ENCODE data around the gene PRDM16. TPM values are rescaled to one million over a fixed set of nuclear protein-coding genes. Genes with fewer than 3 reads are reported as not detected.

PRDM16 gene
- total RNA-seq, 1 experiment from 2014 or later: 22.3 TPM

- intact Hi-C loops (cut with micrococcal nuclease; ENCODE audit: unreplicated experiment) (loop anchor here (10.0 kb wide), 1 partner anchor 562 kb away; no protein-coding TSS in a partner anchor), in situ Hi-C loops (cut with HindIII; ENCODE audit: low pct_unique_long_range_greater_than_20kb, low sequenced_read_pairs) (no loop called here)
- Histone ChIP-seq H3K27ac (ENCODE audit: low read length) (no peak overlapping the region), H3K4me1 (ENCODE audit: control insufficient read depth, insufficient read depth, low read length) (no peaks in the 10 kb centered on the region; the same call in none of the 2 replicates), H3K27me3 (ENCODE audit: control insufficient read depth, insufficient read depth, low read length) (no peaks in the 10 kb centered on the region), H3K9me3 (ENCODE audit: control insufficient read depth, insufficient read depth, low read depth, low read length) (no peaks in the 10 kb centered on the region), H3K36me3 (ENCODE audit: control insufficient read depth, insufficient read depth, low read length) (no peaks in the 10 kb centered on the region), H3K4me3 (ENCODE audit: low read depth in 2 of 2, low read length in 2 of 2) (no peak overlapping the region)
- DNase-seq (ENCODE audit: low read depth, low spot score) (no peak), ATAC-seq (no peak)
- ChIA-PET CTCF (no interaction called here), POLR2A (no interaction called here)
- no peak for TF ChIP-seq CTCF (IDR thresholded peaks at IDR 0.05)
- no peak for TF ChIP-seq SIN3A (IDR thresholded peaks at IDR 0.05; ENCODE audit: borderline replicate concordance, insufficient read depth, low read depth, low read length)
- TF ChIP-seq TCF7L2 (IDR thresholded peaks at IDR 0.05; ENCODE audit: low read depth, low read length): no peak
- TF ChIP-seq REST (IDR thresholded peaks at IDR 0.05; ENCODE audit: insufficient read depth in 1 of 2, low read depth in 2 of 2, low read length in 1 of 2): no peak
- TF ChIP-seq POLR2AphosphoS5 (IDR thresholded peaks at IDR 0.05; ENCODE audit: low read depth, low read length): no peak
- no TSS peak for BruUV-seq (replicated peaks)
Measured at GRCh38 chr1:3056641-3057040, 12.4 kb upstream of the PRDM16 start.

GRCh38 chr1:3058263-3059030 is 10.6 kb upstream of the PRDM16 start:
- ATAC-seq (no peak), DNase-seq (ENCODE audit: low read depth, low spot score) (no peak)
- Histone ChIP-seq H3K27me3 (ENCODE audit: control insufficient read depth, insufficient read depth, low read length) (no peaks in the 10 kb centered on the region), H3K9me3 (ENCODE audit: control insufficient read depth, insufficient read depth, low read depth, low read length) (no peaks in the 10 kb centered on the region), H3K36me3 (ENCODE audit: control insufficient read depth, insufficient read depth, low read length) (no peaks in the 10 kb centered on the region), H3K27ac (ENCODE audit: low read length) (no peak overlapping the region), H3K4me1 (ENCODE audit: control insufficient read depth, insufficient read depth, low read length) (peaks cover 3% of the 10 kb centered on the region), H3K4me3 (ENCODE audit: low read depth in 2 of 2, low read length in 2 of 2) (no peak overlapping the region)
- in situ Hi-C loops (cut with HindIII; ENCODE audit: low pct_unique_long_range_greater_than_20kb, low sequenced_read_pairs) (no loop called here), intact Hi-C loops (cut with micrococcal nuclease; ENCODE audit: unreplicated experiment) (loop anchor here (10.0 kb wide), 1 partner anchor 564 kb away; no protein-coding TSS in a partner anchor)
- BruUV-seq (replicated peaks): no TSS peak
- POLR2A ChIA-PET: no interaction called here
- CTCF ChIA-PET: no interaction called here
- no peak for TF ChIP-seq TCF7L2 (IDR thresholded peaks at IDR 0.05; ENCODE audit: low read depth, low read length)
- no peak for TF ChIP-seq REST (IDR thresholded peaks at IDR 0.05; ENCODE audit: insufficient read depth in 1 of 2, low read depth in 2 of 2, low read length in 1 of 2)
- TF ChIP-seq SIN3A (IDR thresholded peaks at IDR 0.05; ENCODE audit: borderline replicate concordance, insufficient read depth, low read depth, low read length): no peak
- TF ChIP-seq POLR2AphosphoS5 (IDR thresholded peaks at IDR 0.05; ENCODE audit: low read depth, low read length): no peak
